Measurements from ENCODE around the gene MAPKAP1. TPM values are rescaled to one million over a fixed set of nuclear protein-coding genes. Genes with fewer than 3 reads are reported as not detected.
A peak's percentile ranks its signal among the peaks of the same experiment; 100 is the strongest.

MAPKAP1 gene
- total RNA-seq, 4 donors from 2014 or later: 76.5 to 141 (median 87.5) TPM

DNA sequence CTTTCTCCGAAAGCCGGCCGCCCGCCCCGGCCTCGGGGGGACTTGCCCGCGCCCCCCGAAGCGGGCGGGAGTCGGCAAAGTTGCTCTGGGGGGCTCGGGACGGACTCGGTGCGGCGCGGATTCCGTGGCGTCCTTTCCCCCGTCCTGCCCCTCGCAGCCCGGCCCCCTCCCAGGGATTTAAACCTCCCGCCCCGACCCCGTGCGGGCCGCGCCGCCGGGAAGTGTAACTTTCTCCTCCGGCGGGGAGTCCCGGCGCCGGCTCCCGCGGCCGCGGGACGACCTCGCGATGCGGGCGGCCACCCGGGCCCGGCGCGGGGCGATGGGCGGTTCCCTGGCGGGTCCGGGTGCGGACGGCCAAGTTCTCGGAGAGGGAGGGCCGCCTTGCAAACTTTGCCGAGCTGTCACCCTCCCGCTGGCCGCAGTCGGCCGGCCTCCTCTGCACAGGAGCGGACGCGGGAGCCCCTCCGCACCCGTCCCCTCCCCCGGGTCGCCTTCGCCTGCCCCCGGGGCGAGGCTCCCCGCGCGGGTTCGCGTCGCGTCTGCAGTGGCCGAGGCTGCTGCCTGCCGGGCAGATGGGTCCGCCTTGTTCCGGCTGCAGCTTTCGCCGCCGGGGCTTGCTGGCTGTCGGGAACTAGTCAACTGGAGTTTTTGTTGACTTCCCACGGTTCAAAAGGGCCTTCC, 40.9 kb upstream of the MAPKAP1 start:
- H3K27ac ChIP-seq: peak overlapping the region; percentile 67 to 96 (median 94)
- ATAC-seq: no peak
- H3K4me3 ChIP-seq: peak overlapping the region; percentile 82 to 85
- peak; percentile 34 to 38 for TF ChIP-seq POLR2A (IDR thresholded peaks at IDR 0.05)
- TF ChIP-seq, protein P1, sequence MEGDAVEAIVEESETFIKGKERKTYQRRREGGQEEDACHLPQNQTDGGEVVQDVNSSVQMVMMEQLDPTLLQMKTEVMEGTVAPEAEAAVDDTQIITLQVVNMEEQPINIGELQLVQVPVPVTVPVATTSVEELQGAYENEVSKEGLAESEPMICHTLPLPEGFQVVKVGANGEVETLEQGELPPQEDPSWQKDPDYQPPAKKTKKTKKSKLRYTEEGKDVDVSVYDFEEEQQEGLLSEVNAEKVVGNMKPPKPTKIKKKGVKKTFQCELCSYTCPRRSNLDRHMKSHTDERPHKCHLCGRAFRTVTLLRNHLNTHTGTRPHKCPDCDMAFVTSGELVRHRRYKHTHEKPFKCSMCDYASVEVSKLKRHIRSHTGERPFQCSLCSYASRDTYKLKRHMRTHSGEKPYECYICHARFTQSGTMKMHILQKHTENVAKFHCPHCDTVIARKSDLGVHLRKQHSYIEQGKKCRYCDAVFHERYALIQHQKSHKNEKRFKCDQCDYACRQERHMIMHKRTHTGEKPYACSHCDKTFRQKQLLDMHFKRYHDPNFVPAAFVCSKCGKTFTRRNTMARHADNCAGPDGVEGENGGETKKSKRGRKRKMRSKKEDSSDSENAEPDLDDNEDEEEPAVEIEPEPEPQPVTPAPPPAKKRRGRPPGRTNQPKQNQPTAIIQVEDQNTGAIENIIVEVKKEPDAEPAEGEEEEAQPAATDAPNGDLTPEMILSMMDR (IDR thresholded peaks at IDR 0.05): peak in 1 of 4 experiments; percentile 2
- TF ChIP-seq POLR2AphosphoS5 (IDR thresholded peaks at IDR 0.05): no peak
- no peaks in the 10 kb centered on the region for H3K27me3 ChIP-seq
- no peaks in the 10 kb centered on the region for H3K36me3 ChIP-seq
- no peaks in the 10 kb centered on the region for H3K9me3 ChIP-seq
- peaks cover 3 to 53% (median 4%) of the 10 kb centered on the region in 3 donors for H3K4me1 ChIP-seq
- no CpG with 5 or more reads among the region's 88 CpGs for WGBS, 2 donors (ENCODE audit: low coverage in 1 of 2)

DNA sequence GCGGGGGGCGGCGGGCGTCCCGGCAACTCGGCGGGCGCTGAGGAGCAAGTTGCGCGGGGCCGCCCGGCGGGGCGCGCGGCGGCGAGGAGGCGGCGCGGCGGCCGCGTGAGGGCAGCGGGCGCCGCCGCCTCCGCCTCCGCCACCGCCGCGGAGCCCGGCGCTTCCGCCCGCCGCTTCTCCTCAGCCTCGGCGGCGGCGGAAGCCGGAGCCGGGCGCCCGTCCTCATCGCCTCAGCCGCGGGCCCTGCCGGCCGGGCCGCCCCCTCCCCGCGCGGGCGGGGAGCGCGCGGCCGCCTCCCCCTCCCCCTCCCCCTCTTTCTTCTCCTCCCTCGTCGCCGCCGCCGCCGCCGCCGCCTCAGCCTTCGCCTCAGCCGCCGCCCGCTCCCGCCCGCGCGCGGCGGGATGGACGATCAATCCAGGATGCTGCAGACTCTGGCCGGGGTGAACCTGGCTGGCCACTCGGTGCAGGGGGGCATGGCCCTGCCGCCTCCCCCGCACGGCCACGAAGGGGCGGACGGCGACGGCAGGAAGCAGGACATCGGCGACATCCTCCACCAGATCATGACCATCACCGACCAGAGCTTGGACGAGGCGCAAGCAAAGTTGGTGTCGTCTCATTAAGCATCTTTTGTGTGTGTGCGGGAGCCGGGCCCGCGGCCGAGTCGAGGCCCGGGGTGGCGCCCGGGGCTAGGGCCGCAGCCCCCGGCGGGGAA, 40.2 kb upstream of the MAPKAP1 start, which contains the start of gene PBX3:
PBX3 (plus strand) TSS at position 321 of the 712 bp plus-strand sequence.
- no peaks in the 10 kb centered on the region for H3K36me3 ChIP-seq
- peak; percentile 8 for ATAC-seq
- TF ChIP-seq EP300 (IDR thresholded peaks at IDR 0.05) (no peak), POLR2AphosphoS5 (IDR thresholded peaks at IDR 0.05) (peak; percentile 23), POLR2A (IDR thresholded peaks at IDR 0.05) (no peak)
- TF ChIP-seq, protein P1 (IDR thresholded peaks at IDR 0.05): peak in 1 of 4 experiments; percentile 12
- peaks cover 3 to 46% (median 4%) of the 10 kb centered on the region in 3 donors for H3K4me1 ChIP-seq
- H3K27me3 ChIP-seq: no peaks in the 10 kb centered on the region
- H3K9me3 ChIP-seq: no peaks in the 10 kb centered on the region
- 0% methylated on average over 2 of the region's 107 CpGs; no CpG with 5 or more reads in 1 of the 2 donors for WGBS, 2 donors (ENCODE audit: low coverage in 1 of 2)
- peak within 1 kb of the TSS; percentile 67 to 96 (median 94) for H3K27ac ChIP-seq
- H3K4me3 ChIP-seq: peak within 1 kb of the TSS; percentile 82 to 85

DNA sequence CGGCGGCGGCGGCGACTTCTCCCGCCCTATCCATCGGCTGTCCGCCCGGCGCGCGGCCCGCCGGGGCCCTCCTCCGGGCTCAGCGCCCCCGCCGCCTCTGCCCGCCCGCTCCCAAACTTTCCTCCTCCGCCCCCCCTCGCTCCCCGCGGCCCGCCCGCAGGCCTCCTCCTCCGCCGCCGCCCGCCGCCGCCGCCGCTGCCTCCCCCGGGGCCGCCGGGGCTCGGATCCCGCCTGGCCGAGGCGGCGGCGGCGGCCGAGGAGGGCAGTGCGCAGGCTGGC, 39.7 kb upstream of the MAPKAP1 start:
- Histone ChIP-seq H3K4me3 (peak overlapping the region; percentile 58 to 85), H3K27me3 (no peaks in the 10 kb centered on the region), H3K4me1 (peaks cover 3 to 41% (median 4%) of the 10 kb centered on the region in 3 donors), H3K36me3 (no peaks in the 10 kb centered on the region), H3K27ac (peak overlapping the region; percentile 54 to 96 (median 94)), H3K9me3 (no peaks in the 10 kb centered on the region)
- no peak for TF ChIP-seq EP300 (IDR thresholded peaks at IDR 0.05)
- TF ChIP-seq POLR2AphosphoS5 (IDR thresholded peaks at IDR 0.05): no peak
- no peak for TF ChIP-seq POLR2A (IDR thresholded peaks at IDR 0.05)
- TF ChIP-seq, protein P1 (IDR thresholded peaks at IDR 0.05): no peak
- no CpG with 5 or more reads among the region's 46 CpGs for WGBS, 2 donors (ENCODE audit: low coverage in 1 of 2)
- peak; percentile 62 for ATAC-seq

DNA sequence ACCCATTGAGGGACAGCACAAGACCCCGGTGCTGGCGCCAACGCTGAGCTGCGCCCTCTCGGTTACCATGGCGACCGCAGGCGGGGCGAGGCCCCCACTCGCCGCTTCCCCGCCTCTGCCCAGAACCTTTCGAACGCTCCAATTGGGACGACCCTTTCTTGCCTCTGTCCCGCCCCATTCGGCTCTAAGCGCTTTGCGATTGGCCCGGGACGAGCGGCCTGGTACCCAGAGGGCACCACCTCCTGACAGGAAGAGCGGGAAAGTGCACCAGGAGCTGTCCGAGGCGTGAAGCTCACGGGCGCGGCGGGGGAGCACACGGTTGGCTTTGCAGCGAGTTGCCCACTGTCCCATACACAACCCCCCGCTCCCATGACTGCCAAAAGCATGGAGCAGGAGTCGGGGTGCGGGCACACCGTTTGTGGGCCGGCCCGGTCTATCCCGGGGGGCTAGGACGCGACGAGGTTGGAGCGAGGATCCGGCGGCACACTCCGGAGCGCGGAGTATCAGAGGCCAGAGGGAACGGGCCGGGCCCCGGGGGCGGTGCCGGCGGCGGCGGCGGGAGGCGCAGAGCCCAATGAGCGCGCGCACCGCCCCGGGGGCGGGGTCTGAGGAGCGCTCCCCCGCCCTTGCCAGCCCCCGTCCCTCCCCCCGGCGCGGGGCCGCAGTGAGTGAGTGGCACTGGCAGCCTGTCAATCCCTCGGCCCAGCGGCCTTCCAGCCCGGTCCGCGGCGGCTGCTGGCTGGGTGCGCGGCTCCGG, 39.2 kb upstream of the MAPKAP1 start:
- 0 to 3% methylated on average over 8 to 19 of the region's 79 CpGs for whole genome bisulfite sequencing, 2 donors (ENCODE audit: low coverage in 1 of 2)

More for the DNA sequence above, 39.2 kb upstream of the MAPKAP1 start:
- Histone ChIP-seq H3K36me3 (no peaks in the 10 kb centered on the region), H3K4me1 (peaks cover 2 to 36% (median 4%) of the 10 kb centered on the region in 3 donors), H3K27ac (peak overlapping the region; percentile 54 to 96 (median 94)), H3K9me3 (no peaks in the 10 kb centered on the region), H3K27me3 (no peaks in the 10 kb centered on the region), H3K4me3 (peak overlapping the region; percentile 58 to 85)
- peak; percentile 47 to 51 for TF ChIP-seq POLR2A (IDR thresholded peaks at IDR 0.05)
- peak; percentile 65 for TF ChIP-seq POLR2AphosphoS5 (IDR thresholded peaks at IDR 0.05)
- TF ChIP-seq EP300 (IDR thresholded peaks at IDR 0.05): no peak
- TF ChIP-seq, protein P1 (IDR thresholded peaks at IDR 0.05): no peak
- peak; percentile 93 for ATAC-seq

All from gastroesophageal sphincter (tissue), 4 donors.